Suppressor macrophage treated with lipopolysaccharide for 1 hour (primary cell): Measurements from ENCODE around the gene MALAT1.
A peak's percentile ranks its signal among the peaks of the same experiment; 100 is the strongest.
"Not testable (repeated sequence)": the region's sequence is repeated elsewhere in the genome, so short reads cannot be mapped to it uniquely, and the experiment has no call there.

ENCODE experiments used
- DNase-seq, 3 donors: peaks; one replicate each; pipeline ENCODE4 v3.0.0-alpha.2; 2020 to 2022

The MALAT1 gene

DNA sequence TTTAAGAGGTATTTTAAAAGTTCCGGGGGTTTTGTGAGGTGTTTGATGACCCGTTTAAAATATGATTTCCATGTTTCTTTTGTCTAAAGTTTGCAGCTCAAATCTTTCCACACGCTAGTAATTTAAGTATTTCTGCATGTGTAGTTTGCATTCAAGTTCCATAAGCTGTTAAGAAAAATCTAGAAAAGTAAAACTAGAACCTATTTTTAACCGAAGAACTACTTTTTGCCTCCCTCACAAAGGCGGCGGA is 193 bp upstream of the MALAT1 start:
- no peak for DNase-seq

DNA sequence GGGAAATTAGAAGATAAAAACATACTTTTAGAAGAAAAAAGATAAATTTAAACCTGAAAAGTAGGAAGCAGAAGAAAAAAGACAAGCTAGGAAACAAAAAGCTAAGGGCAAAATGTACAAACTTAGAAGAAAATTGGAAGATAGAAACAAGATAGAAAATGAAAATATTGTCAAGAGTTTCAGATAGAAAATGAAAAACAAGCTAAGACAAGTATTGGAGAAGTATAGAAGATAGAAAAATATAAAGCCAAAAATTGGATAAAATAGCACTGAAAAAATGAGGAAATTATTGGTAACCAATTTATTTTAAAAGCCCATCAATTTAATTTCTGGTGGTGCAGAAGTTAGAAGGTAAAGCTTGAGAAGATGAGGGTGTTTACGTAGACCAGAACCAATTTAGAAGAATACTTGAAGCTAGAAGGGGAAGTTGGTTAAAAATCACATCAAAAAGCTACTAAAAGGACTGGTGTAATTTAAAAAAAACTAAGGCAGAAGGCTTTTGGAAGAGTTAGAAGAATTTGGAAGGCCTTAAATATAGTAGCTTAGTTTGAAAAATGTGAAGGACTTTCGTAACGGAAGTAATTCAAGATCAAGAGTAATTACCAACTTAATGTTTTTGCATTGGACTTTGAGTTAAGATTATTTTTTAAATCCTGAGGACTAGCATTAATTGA is 1.0 kb downstream of the MALAT1 start:
- DNase-seq: peak in 2 of 3 donors; percentile 48 to 57

DNA sequence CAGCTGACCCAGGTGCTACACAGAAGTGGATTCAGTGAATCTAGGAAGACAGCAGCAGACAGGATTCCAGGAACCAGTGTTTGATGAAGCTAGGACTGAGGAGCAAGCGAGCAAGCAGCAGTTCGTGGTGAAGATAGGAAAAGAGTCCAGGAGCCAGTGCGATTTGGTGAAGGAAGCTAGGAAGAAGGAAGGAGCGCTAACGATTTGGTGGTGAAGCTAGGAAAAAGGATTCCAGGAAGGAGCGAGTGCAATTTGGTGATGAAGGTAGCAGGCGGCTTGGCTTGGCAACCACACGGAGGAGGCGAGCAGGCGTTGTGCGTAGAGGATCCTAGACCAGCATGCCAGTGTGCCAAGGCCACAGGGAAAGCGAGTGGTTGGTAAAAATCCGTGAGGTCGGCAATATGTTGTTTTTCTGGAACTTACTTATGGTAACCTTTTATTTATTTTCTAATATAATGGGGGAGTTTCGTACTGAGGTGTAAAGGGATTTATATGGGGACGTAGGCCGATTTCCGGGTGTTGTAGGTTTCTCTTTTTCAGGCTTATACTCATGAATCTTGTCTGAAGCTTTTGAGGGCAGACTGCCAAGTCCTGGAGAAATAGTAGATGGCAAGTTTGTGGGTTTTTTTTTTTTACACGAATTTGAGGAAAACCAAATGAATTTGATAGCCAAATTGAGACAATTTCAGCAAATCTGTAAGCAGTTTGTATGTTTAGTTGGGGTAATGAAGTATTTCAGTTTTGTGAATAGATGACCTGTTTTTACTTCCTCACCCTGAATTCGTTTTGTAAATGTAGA is 1.7 kb downstream of the MALAT1 start:
- DNase-seq: peak; percentile 57 to 68 (median 61)

DNA sequence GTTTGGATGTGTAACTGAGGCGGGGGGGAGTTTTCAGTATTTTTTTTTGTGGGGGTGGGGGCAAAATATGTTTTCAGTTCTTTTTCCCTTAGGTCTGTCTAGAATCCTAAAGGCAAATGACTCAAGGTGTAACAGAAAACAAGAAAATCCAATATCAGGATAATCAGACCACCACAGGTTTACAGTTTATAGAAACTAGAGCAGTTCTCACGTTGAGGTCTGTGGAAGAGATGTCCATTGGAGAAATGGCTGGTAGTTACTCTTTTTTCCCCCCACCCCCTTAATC is 2.3 kb downstream of the MALAT1 start:
- peak in 1 of 3 donors; percentile 56 for DNase-seq

DNA sequence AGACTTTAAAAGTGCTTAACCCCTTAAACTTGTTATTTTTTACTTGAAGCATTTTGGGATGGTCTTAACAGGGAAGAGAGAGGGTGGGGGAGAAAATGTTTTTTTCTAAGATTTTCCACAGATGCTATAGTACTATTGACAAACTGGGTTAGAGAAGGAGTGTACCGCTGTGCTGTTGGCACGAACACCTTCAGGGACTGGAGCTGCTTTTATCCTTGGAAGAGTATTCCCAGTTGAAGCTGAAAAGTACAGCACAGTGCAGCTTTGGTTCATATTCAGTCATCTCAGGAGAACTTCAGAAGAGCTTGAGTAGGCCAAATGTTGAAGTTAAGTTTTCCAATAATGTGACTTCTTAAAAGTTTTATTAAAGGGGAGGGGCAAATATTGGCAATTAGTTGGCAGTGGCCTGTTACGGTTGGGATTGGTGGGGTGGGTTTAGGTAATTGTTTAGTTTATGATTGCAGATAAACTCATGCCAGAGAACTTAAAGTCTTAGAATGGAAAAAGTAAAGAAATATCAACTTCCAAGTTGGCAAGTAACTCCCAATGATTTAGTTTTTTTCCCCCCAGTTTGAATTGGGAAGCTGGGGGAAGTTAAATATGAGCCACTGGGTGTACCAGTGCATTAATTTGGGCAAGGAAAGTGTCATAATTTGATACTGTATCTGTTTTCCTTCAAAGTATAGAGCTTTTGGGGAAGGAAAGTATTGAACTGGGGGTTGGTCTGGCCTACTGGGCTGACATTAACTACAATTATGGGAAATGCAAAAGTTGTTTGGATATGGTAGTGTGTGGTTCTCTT is 2.8 kb downstream of the MALAT1 start:
- peak in 2 of 3 donors; percentile 52 to 58 for DNase-seq

DNA sequence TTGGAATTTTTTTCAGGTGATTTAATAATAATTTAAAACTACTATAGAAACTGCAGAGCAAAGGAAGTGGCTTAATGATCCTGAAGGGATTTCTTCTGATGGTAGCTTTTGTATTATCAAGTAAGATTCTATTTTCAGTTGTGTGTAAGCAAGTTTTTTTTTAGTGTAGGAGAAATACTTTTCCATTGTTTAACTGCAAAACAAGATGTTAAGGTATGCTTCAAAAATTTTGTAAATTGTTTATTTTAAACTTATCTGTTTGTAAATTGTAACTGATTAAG is 3.4 kb downstream of the MALAT1 start:
- DNase-seq: peak in 1 of 3 donors; percentile 47

DNA sequence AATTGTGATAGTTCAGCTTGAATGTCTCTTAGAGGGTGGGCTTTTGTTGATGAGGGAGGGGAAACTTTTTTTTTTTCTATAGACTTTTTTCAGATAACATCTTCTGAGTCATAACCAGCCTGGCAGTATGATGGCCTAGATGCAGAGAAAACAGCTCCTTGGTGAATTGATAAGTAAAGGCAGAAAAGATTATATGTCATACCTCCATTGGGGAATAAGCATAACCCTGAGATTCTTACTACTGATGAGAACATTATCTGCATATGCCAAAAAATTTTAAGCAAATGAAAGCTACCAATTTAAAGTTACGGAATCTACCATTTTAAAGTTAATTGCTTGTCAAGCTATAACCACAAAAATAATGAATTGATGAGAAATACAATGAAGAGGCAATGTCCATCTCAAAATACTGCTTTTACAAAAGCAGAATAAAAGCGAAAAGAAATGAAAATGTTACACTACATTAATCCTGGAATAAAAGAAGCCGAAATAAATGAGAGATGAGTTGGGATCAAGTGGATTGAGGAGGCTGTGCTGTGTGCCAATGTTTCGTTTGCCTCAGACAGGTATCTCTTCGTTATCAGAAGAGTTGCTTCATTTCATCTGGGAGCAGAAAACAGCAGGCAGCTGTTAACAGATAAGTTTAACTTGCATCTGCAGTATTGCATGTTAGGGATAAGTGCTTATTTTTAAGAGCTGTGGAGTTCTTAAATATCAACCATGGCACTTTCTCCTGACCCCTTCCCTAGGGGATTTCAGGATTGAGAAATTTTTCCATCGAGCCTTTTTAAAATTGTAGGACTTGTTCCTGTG is 3.9 kb downstream of the MALAT1 start:
- DNase-seq: peak in 2 of 3 donors; percentile 60 to 67

DNA sequence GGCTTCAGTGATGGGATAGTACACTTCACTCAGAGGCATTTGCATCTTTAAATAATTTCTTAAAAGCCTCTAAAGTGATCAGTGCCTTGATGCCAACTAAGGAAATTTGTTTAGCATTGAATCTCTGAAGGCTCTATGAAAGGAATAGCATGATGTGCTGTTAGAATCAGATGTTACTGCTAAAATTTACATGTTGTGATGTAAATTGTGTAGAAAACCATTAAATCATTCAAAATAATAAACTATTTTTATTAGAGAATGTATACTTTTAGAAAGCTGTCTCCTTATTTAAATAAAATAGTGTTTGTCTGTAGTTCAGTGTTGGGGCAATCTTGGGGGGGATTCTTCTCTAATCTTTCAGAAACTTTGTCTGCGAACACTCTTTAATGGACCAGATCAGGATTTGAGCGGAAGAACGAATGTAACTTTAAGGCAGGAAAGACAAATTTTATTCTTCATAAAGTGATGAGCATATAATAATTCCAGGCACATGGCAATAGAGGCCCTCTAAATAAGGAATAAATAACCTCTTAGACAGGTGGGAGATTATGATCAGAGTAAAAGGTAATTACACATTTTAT is 4.6 kb downstream of the MALAT1 start:
- DNase-seq: no peak

DNA sequence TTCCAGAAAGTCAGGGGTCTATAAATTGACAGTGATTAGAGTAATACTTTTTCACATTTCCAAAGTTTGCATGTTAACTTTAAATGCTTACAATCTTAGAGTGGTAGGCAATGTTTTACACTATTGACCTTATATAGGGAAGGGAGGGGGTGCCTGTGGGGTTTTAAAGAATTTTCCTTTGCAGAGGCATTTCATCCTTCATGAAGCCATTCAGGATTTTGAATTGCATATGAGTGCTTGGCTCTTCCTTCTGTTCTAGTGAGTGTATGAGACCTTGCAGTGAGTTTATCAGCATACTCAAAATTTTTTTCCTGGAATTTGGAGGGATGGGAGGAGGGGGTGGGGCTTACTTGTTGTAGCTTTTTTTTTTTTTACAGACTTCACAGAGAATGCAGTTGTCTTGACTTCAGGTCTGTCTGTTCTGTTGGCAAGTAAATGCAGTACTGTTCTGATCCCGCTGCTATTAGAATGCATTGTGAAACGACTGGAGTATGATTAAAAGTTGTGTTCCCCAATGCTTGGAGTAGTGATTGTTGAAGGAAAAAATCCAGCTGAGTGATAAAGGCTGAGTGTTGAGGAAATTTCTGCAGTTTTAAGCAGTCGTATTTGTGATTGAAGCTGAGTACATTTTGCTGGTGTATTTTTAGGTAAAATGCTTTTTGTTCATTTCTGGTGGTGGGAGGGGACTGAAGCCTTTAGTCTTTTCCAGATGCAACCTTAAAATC is 5.3 kb downstream of the MALAT1 start:
- peak in 2 of 3 donors; percentile 57 to 58 for DNase-seq

DNA sequence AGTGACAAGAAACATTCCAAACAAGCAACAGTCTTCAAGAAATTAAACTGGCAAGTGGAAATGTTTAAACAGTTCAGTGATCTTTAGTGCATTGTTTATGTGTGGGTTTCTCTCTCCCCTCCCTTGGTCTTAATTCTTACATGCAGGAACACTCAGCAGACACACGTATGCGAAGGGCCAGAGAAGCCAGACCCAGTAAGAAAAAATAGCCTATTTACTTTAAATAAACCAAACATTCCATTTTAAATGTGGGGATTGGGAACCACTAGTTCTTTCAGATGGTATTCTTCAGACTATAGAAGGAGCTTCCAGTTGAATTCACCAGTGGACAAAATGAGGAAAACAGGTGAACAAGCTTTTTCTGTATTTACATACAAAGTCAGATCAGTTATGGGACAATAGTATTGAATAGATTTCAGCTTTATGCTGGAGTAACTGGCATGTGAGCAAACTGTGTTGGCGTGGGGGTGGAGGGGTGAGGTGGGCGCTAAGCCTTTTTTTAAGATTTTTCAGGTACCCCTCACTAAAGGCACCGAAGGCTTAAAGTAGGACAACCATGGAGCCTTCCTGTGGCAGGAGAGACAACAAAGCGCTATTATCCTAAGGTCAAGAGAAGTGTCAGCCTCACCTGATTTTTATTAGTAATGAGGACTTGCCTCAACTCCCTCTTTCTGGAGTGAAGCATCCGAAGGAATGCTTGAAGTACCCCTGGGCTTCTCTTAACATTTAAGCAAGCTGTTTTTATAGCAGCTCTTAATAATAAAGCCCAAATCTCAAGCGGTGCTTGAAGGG is 6.0 kb downstream of the MALAT1 start:
- DNase-seq: peak in 2 of 3 donors; percentile 40 to 51

DNA sequence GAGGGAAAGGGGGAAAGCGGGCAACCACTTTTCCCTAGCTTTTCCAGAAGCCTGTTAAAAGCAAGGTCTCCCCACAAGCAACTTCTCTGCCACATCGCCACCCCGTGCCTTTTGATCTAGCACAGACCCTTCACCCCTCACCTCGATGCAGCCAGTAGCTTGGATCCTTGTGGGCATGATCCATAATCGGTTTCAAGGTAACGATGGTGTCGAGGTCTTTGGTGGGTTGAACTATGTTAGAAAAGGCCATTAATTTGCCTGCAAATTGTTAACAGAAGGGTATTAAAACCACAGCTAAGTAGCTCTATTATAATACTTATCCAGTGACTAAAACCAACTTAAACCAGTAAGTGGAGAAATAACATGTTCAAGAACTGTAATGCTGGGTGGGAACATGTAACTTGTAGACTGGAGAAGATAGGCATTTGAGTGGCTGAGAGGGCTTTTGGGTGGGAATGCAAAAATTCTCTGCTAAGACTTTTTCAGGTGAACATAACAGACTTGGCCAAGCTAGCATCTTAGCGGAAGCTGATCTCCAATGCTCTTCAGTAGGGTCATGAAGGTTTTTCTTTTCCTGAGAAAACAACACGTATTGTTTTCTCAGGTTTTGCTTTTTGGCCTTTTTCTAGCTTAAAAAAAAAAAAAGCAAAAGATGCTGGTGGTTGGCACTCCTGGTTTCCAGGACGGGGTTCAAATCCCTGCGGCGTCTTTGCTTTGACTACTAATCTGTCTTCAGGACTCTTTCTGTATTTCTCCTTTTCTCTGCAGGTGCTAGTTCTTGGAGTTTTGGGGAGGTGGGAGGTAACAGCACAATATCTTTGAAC is 6.8 kb downstream of the MALAT1 start:
- peak in 2 of 3 donors; percentile 43 to 54 for DNase-seq

DNA sequence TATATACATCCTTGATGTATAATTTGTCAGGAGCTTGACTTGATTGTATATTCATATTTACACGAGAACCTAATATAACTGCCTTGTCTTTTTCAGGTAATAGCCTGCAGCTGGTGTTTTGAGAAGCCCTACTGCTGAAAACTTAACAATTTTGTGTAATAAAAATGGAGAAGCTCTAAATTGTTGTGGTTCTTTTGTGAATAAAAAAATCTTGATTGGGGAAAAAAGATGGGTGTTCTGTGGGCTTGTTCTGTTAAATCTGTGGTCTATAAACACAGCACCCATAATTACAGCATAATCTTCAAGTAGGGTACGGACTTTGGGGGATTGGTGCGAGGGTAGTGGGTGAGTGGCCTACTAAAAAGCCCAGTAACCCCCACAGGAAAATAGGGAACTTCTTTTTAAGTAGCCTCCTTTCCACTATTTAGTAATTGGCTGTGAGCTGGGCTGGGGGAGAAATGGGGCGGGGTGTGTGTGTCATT is 7.5 kb downstream of the MALAT1 start:
- DNase-seq: peak; percentile 85 to 87 (median 86)

DNA sequence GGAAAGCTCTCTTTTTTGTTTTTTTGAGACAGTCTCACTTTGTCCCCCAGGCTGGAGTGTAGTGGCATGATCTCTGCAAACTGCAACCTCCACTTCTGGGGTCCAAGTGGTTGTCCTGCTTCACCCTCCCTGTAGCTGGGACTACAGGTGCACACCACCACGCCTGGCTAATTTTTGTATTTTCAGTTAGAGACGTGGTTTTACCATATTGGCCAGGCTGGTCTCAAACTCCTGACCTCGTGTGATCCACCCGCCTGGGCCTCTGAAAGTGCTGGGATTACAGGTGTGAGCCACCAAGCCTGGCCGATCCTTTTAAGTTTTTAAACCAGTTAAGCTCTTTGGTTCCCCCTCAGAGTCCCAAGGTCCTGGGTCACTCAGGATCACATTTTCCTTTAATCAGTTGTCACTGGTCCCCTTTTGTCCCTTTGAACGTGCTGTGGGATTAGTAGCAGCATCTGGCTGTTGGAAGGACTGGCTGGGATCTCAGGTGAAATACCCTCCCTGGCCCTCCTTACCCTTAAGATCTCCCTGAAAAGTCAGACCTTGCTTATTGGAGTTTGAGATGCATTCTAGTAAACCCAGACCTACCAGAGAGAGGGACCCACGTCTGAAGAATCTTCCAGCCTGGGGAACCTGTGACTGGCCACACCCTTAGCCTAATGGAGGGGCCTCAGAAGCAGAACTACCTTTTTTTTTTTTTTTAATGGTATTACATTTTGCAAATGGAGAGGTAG is 8.1 kb downstream of the MALAT1 start:
- no peak for DNase-seq

DNA sequence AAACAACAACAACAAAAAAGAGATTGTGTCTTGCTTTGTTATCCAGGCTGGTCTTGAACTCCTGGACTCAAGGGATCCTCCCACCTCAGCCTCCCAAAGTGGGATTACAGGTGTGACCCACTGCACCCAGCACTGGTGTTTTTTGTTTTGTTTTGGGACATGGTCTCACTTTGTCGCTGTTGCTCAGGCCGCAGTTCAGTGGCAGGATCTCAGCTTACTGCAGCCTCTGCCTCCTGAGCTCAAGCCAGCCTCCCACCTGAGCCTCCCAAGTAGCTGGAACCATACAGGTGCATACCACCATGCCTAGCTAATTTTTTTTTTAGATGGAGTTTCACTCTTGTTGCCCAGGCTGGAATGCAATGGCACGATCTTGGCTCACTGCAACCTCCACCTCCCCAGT is 13.5 kb downstream of the MALAT1 start:
- not testable (repeated sequence) for DNase-seq

DNA sequence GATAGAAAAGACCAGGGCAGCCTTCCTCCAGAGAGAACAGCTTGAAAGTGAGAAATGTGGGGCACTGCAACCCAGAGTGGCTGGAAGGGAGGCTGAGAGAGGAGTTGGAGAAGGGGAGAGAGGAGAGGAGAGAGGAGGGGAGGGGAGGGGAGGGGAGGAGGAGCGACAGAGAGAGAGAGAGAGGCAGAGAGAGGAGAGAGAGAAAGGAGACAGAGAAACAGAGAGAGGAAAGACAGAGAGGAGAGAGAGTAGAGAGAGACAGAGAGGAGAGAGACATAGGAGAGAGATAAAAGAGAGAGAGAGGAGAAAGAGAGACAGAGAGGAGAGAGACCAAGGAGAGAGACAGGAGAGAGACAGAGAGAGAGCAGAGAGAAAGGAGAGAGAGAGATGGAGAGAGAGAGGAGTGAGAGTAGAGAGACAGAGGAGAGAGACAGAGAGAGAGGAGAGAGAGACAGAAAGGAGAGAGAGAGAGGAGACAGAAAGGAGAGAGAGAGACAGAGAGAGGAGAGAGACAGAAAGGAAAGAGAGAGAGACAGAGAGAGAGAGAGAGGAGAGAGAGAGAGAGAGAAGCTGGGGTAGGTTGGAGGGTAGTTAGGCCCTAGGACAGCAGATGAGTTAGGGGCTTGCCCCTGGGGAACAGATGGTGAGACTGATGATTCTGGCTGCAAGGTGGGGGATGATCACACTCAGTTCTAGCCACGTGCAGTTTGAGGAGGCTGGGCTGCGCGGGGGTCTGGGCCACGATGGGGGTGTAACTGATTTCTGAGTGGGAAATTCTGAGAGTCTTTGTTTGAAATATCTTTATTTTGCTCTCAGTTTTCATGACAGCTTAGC is 17.5 kb downstream of the MALAT1 start:
- DNase-seq: no peak

DNA sequence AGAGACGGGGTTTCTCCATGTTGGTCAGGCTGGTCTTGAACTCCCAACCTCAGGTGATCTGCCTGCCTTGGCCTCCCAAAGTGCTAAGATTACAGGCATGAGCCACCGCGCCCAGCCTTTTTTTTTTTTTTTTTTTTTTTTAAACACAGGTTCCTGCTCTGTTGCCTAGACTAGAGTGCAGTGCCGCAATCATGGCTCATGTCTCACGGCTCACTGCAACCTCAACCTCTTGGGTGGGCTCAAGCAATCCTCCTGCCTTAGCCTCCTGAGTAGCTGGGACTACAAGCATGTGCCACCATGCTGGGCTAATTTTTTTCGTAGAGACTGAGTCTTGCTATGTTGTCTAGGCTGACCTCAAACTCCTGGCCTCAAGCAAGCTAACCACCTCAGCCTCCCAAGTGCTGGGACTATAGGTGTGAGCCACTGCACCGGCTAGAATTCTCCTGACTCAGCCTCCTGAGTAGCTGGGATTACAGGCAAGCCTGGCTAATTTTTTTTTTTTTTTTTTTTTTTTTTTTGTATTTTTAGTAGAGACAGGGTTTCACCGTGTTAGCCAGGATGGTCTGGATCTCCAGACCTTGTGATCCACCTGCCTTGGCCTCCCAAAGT is 20.2 kb downstream of the MALAT1 start:
- not testable (repeated sequence) for DNase-seq

DNA sequence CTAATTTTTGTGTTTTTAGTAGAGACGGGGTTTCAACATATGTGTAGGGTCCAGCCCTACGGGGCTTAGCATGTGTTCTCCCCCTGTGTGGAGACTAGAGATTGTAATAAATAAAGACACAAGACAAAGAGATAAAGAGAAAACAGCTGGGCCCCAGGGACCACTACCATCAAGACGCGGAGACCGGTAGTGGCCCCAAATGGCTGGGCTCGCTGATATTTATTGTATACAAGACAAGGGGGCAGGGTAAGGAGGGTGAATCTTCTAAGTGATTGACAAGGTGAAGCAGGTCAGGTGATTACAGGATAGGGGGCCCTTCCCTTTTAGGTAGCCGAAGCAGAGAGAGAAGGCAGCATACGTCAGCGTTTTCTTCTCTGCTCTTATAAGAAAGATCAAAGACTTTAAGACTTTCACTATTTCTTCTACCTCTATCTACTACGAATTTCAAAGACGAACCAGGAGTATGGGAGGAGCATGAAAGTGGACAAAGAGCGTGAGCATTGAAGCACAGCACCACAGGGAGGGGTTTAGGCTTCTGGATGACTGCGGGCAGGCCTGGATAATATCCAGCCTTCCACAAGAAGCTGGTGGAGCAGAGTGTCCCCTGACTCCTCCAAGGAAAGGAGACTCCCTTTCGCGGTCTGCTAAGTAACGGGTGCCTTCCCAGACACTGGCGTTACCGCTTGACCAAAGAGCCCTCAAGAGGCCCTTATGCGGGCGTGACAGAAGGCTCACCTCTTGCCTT is 23.1 kb downstream of the MALAT1 start:
- DNase-seq: not testable (repeated sequence)
